ENCODE results near the gene ZNFX1.
"Not testable (repeated sequence)": the region's sequence is repeated elsewhere in the genome, so short reads cannot be mapped to it uniquely, and the experiment has no call there.

- not testable (repeated sequence) for TF ChIP-seq CTCF, EZH2phosphoT487, EZH2 (IDR thresholded peaks at IDR 0.05)
Observed at GRCh38 chr20:49314052-49314451, 36.2 kb upstream of the ZNFX1 start.
